ENCODE data around the gene LRRC10B. TPM values are rescaled to one million over a fixed set of nuclear protein-coding genes. Genes with fewer than 3 reads are reported as not detected.
A peak's percentile ranks its signal among the peaks of the same experiment; 100 is the strongest.
"Not testable (repeated sequence)": the region's sequence is repeated elsewhere in the genome, so short reads cannot be mapped to it uniquely, and the experiment has no call there.

LRRC10B gene
- 1 to 10 TPM in 1 of 3 donors, under 1 TPM in 2; 0.72 to 1.7 (median 0.89) TPM for total RNA-seq
- long read RNA-seq, donor 1, transcript LRRC10B-201 (1 exons, 2,219 nt): major isoform, 7 of 7 reads
- long read RNA-seq, donor 1, partial matches to known transcripts: 0 of 7 reads
- long read RNA-seq, donor 1, other reads (novel, unspliced or antisense): 0 of 7 reads
- long read RNA-seq, donor 2: 0 reads

DNA sequence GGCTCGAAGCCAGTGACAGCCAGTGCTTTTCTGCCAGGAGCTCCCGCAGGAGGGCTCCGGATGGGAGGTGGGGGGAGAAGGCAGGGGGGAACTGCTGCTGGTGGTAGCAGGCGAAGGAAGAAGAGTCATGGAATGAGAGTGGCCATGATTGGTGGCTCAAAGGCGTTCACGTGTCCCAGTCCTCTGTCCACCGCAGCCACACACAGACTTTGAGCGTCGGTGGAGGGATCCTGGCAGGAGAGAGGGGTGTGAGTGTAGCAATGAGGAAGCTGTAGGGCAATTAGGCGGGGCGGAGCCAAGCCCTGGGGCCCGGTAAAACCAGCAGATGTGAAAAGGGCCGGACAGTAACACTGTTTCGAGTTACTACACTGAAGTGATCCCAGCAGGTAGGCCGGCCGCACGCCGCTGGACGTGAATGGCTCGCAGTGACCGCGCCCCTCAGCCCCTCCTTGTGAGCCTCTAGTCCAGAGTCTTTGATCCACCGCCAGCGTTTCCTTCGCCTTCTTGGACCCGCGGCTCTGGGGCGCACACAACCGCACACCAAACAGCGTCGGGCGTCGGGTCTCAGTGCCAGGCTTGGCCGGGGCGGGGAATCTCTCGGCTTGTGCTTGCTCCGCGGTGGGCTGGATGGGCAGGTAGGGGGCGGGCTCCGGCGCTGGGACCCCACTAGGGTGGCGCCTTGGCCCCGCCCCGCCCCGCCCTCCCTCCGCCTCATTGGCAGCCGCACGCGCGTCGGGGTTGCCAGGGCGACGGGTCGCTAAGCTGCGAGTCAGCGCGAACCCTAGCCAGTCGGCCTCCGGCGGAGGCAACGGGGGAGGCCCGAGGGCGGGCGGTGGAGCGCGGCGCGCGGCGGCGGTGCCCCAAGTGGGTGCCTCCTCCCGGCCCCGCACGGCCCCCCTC is at the start of gene LRRC10B:
TSS of gene LRRC10B (plus strand) at position 788 of the 900 bp plus-strand sequence. CDS start 250 bp downstream, outside the sequence.
- intact Hi-C loops (cut with DNase I, micrococcal nuclease): no loop called here
- TF ChIP-seq, protein P1, sequence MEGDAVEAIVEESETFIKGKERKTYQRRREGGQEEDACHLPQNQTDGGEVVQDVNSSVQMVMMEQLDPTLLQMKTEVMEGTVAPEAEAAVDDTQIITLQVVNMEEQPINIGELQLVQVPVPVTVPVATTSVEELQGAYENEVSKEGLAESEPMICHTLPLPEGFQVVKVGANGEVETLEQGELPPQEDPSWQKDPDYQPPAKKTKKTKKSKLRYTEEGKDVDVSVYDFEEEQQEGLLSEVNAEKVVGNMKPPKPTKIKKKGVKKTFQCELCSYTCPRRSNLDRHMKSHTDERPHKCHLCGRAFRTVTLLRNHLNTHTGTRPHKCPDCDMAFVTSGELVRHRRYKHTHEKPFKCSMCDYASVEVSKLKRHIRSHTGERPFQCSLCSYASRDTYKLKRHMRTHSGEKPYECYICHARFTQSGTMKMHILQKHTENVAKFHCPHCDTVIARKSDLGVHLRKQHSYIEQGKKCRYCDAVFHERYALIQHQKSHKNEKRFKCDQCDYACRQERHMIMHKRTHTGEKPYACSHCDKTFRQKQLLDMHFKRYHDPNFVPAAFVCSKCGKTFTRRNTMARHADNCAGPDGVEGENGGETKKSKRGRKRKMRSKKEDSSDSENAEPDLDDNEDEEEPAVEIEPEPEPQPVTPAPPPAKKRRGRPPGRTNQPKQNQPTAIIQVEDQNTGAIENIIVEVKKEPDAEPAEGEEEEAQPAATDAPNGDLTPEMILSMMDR (IDR thresholded peaks at IDR 0.05): no peak
- Histone ChIP-seq H3K4me1 (ENCODE audit: low read depth) (peaks cover 16% of the 10 kb centered on the region), H3K4me3 (no peak within 1 kb of the TSS), H3K36me3 (ENCODE audit: low read depth) (no peaks in the 10 kb centered on the region), H3K9me3 (no peaks in the 10 kb centered on the region)
- peak; percentile 87 for ATAC-seq
- peak; percentile 87 to 90 (median 90) for DNase-seq

DNA sequence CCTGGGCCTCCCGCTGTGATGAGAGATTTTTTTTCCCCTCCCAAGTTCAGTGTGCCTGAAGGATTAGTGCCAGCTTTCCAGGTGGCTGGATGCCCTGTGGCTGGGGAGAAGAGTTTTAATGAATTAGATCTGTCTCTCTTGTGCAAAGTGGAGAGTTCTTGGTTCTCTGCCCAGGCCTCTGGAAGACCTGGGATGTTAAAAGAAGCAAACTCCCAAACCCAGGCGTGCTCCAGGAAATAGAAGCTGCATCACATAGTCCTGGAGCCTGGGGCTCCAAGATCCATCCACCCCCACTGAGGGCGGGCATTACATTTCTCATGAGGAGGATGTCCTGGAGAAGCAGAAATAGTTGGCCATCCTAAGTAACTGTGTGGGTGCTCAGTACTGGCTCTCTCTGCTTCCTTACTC is 48.1 kb upstream of the LRRC10B start:
- Histone ChIP-seq H3K4me3 (no peak overlapping the region), H3K9me3 (no peaks in the 10 kb centered on the region), H3K36me3 (ENCODE audit: low read depth) (no peaks in the 10 kb centered on the region), H3K4me1 (ENCODE audit: low read depth) (no peaks in the 10 kb centered on the region)
- intact Hi-C loops (cut with DNase I, micrococcal nuclease): no loop called here
- no peak for DNase-seq
- no peak for ATAC-seq
- TF ChIP-seq, protein P1 (IDR thresholded peaks at IDR 0.05): no peak

DNA sequence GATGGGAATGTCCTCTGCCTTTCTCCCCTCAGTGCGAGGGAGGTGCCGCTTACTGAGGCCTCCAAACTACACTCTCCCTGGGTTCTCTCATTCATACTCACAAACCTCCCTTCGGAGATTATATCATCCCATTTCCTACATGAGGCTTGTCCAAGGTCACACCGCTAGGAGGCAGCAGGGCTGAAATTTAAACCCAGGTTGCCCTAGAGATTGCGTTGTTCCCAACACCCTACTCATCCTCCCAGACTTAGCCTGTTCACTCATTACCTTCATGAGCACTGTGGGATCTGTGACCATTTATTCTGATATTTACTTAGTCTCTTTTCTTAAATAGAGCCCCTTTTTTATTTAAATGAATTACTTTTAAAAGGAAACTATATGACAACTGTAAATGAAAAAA is 47.6 kb upstream of the LRRC10B start:
- intact Hi-C loops (cut with DNase I, micrococcal nuclease): no loop called here
- TF ChIP-seq, protein P1 (IDR thresholded peaks at IDR 0.05): no peak
- no peaks in the 10 kb centered on the region for H3K9me3 ChIP-seq
- H3K4me1 ChIP-seq (ENCODE audit: low read depth): no peaks in the 10 kb centered on the region
- H3K4me3 ChIP-seq: no peak overlapping the region
- DNase-seq (no peak), ATAC-seq (no peak)
- no peaks in the 10 kb centered on the region for H3K36me3 ChIP-seq (ENCODE audit: low read depth)

DNA sequence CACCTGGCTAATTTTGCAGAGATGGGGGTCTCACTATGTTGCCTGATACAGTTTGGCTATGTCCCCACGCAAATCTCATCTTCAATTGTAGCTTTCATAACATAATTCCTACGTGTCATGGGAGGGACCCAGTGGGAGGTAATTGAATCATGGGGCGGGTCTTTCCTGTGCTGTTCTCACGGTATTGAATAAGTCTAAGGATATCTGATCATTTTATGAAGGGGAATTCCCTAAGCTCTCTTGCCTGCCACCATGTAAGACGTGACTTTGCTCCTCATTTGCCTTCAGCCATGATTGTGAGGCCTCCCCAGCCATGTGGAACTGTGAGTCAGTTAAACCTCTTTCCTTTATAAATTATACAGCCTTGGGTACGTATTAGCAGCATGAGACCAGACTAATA is 40.9 kb upstream of the LRRC10B start:
- ATAC-seq: peak; percentile 25
- intact Hi-C loops (cut with DNase I, micrococcal nuclease); H3K4me1 ChIP-seq (ENCODE audit: low read depth); H3K36me3 ChIP-seq (ENCODE audit: low read depth); H3K4me3 ChIP-seq; H3K9me3 ChIP-seq; DNase-seq: not testable (repeated sequence)

DNA sequence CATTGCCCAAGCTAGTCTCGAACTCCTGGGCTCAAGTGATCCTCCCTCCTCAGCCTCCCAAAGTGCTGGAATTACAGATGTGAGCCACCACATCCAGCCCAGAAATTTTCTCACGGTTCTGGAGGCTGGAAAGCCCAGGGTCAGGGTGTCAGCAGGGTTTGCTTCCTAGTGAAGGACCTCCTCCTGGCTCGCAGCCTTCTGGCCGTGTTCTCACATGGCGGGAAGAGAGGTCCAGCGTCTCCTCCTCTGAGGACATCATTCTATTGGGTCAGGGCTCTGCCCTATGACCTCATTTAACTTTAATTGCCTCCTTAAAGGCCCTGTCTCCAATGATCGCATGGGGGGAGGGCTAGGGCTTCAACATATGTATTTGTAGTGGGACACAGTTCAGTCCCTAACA is 40.5 kb upstream of the LRRC10B start:
- H3K4me1 ChIP-seq (ENCODE audit: low read depth): no peaks in the 10 kb centered on the region
- H3K9me3 ChIP-seq: no peaks in the 10 kb centered on the region
- TF ChIP-seq, protein P1 (IDR thresholded peaks at IDR 0.05): no peak
- intact Hi-C loops (cut with DNase I, micrococcal nuclease): no loop called here
- ATAC-seq: no peak
- no peak overlapping the region for H3K4me3 ChIP-seq
- no peaks in the 10 kb centered on the region for H3K36me3 ChIP-seq (ENCODE audit: low read depth)
- no peak for DNase-seq

DNA sequence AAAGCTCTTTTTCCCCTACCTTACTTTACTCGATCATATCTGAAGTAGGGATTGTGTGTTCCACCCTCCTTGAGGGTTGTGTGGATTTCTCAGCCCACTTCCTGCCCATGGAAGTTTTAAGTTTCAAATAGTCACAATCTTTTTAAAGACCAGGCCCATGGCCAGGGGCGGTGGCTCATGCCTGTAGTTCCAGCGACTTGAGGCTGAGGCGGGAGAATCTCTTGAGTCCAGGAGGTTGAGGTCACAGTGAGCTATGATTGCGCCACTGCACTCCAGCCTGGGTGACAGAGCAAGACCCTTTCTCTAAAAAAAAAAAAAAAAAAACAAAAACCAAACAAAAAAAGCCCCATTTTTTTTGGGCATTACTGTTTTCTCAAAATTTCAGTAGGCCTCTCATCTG is 36.3 kb upstream of the LRRC10B start:
- no peaks in the 10 kb centered on the region for H3K4me1 ChIP-seq (ENCODE audit: low read depth)
- ATAC-seq (no peak), DNase-seq (peak in 1 of 3 donors; percentile 38)
- H3K4me3 ChIP-seq: no peak overlapping the region
- intact Hi-C loops (cut with DNase I, micrococcal nuclease): loop anchor here in 1 of 2 donors (10.0 kb wide), 1 partner anchor 163 kb away; no protein-coding TSS in a partner anchor
- no peaks in the 10 kb centered on the region for H3K36me3 ChIP-seq (ENCODE audit: low read depth)
- no peaks in the 10 kb centered on the region for H3K9me3 ChIP-seq
- TF ChIP-seq, protein P1 (IDR thresholded peaks at IDR 0.05): no peak
